PC-3 (cell line): ENCODE results near the gene GIMAP8.

ENCODE experiments used
- EZH2 ChIP-seq: fragments of 300-600 bp; sonication (generic); IDR thresholded peaks from one replicate; pipeline ENCODE4 v1.6.1; 2017; ENCODE audit warnings: antibody characterized with exemption, mild to moderate bottlenecking, low read length; ENCODE audit not compliant: unreplicated experiment
- EZH2phosphoT487 ChIP-seq: fragments of 300-600 bp; sonication (generic); IDR thresholded peaks from 2 replicates; pipeline ENCODE4 v1.6.1; 2018; ENCODE audit warnings: mild to moderate bottlenecking, antibody characterized with exemption, low read length, borderline replicate concordance
- TF ChIP-seq, protein P1 (sequence below): fragments of 300-600 bp; sonication (generic); conservative IDR thresholded peaks from 2 replicates; pipeline ENCODE4 v1.5.1; 2017; ENCODE audit warnings: antibody characterized with exemption, low read depth, mild to moderate bottlenecking, low read length

DNA sequence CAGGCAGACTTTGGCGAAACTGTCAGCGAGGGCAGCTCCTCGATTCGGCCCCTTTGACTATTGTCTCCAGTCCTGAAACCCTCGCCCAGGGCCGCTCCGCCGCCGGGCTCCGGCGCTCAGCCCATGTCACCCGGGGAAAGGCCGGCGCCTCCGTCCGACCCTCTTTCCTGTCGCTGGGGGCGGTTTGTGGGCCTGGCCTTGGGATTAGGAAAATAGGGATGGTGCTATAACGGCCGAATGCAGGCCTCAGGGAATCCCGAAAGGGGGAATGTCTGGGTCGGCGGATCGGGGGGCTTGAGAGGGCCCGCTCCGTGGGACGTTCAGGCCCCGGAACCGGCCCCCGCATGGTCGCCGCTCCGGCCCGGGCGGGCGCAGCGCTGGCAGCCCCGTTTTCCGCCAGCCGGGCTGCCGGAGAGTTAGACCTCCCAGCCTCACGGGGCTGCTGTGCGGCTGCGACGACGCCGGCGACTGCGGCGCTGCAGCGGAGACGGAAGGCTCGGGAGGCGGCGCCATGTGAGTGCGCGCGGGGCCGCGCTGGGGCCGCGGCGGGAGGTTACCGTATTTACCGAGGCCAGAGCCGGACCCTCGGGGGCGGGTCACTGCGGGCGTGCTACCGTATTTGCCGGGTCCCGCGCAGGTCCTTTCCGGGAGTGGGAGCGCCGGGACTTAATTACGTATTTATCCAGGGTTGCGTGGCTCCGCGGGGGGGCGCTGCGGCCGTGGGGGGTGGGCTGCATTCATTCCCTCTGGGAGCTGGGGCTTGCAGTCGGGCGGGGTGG is 45.4 kb upstream of the GIMAP8 start:
- TF ChIP-seq, protein P1, sequence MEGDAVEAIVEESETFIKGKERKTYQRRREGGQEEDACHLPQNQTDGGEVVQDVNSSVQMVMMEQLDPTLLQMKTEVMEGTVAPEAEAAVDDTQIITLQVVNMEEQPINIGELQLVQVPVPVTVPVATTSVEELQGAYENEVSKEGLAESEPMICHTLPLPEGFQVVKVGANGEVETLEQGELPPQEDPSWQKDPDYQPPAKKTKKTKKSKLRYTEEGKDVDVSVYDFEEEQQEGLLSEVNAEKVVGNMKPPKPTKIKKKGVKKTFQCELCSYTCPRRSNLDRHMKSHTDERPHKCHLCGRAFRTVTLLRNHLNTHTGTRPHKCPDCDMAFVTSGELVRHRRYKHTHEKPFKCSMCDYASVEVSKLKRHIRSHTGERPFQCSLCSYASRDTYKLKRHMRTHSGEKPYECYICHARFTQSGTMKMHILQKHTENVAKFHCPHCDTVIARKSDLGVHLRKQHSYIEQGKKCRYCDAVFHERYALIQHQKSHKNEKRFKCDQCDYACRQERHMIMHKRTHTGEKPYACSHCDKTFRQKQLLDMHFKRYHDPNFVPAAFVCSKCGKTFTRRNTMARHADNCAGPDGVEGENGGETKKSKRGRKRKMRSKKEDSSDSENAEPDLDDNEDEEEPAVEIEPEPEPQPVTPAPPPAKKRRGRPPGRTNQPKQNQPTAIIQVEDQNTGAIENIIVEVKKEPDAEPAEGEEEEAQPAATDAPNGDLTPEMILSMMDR: peak; percentile 42
- TF ChIP-seq EZH2 (no peak), EZH2phosphoT487 (no peak)
